ENCODE data around the gene FUBP1.

GRCh38 chr1:77989744-77990143, 10.9 kb upstream of the FUBP1 start:
- no peak for TF ChIP-seq CTCF (conservative IDR thresholded peaks at IDR 0.05; ENCODE audit: low read length)
- no peak for TF ChIP-seq EZH2phosphoT487 (IDR thresholded peaks at IDR 0.05; ENCODE audit: borderline replicate concordance, low read depth, low read length)

All from OCI-LY7 (cell line).